22Rv1 (cell line): ENCODE results near the gene KLK1.

Experiments used
- ZFX ChIP-seq: fragments of 450-650 bp; IDR thresholded peaks from 2 replicates; pipeline ENCODE4 v1.6.1; 2017; ENCODE audit warnings: antibody characterized with exemption, borderline replicate concordance
- TF ChIP-seq, protein P1 (sequence below): fragments of 450-650 bp; IDR thresholded peaks from 2 replicates; pipeline ENCODE4 v1.5.1; 2017; ENCODE audit warnings: mild to moderate bottlenecking

DNA sequence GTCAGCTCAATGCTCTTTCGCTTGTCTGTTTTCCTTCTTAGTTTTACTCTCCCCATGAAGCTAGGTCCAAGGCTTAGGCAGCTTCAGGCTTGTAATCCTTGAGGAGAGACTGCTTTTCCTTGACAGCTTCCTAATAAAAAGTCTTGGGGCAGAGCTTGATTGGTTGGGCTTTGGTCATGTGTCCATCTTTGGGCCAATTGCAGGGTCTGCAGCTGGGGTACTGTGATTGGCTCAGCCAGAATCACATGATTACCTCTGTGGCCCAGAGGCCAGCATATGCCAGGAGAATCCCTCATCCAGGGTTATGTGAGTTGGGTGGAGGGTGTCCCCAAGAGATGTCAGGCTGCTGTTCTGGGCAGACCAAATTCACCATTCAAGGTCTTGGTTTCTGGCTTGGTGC, 8.1 kb downstream of the KLK1 start:
- TF ChIP-seq, protein P1, sequence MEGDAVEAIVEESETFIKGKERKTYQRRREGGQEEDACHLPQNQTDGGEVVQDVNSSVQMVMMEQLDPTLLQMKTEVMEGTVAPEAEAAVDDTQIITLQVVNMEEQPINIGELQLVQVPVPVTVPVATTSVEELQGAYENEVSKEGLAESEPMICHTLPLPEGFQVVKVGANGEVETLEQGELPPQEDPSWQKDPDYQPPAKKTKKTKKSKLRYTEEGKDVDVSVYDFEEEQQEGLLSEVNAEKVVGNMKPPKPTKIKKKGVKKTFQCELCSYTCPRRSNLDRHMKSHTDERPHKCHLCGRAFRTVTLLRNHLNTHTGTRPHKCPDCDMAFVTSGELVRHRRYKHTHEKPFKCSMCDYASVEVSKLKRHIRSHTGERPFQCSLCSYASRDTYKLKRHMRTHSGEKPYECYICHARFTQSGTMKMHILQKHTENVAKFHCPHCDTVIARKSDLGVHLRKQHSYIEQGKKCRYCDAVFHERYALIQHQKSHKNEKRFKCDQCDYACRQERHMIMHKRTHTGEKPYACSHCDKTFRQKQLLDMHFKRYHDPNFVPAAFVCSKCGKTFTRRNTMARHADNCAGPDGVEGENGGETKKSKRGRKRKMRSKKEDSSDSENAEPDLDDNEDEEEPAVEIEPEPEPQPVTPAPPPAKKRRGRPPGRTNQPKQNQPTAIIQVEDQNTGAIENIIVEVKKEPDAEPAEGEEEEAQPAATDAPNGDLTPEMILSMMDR, result no peak
- no peak for TF ChIP-seq ZFX
